ENCODE measurements around the gene POU2AF2.

Gene POU2AF2

DNA sequence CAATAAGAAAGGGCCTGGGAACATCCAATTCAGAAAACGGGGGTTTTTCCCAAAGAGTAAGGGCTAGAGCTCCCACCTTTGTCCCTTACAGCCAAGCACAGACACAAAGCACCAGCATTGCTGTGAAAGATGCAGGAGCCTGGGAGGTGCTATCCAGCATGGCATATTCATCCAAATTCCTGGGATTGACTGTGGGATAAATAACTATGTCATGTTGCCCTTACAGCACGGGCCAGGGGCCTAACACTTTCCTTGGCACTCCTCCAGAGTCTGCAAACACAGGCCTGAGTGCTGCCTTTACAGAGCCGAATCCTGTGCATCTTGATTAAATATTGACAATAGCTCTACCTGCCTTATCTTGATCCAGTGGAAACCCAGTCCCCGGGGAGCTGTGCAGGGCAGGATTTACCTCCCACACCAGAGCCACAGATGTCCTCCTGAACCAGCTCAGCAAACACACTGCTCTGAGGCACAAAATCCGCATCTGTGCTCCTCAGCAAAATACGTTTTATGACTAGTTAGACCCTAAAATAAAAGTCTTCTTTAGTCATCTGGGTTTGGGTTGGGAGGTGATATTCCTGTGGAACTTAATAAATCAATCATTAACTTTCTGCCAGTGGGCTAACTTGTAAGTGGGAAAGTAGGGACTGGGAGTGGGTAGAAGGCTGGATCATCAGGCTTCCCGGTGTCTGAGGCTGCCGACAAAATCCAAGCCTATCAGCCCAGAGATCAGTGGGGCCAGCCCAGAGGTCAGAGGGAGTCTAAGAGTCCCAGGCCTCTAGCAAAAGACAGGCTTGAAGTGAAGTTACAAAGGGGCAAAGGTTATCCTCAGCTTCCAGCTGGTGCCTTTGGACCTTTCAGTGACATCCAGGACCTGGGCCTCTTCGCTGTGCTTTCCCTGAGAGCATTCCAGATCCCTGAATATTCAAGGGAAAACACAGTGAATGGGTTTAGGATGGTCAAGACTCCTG, 89.3 kb downstream of the POU2AF2 start:
- no peak for DNase-seq

DNA sequence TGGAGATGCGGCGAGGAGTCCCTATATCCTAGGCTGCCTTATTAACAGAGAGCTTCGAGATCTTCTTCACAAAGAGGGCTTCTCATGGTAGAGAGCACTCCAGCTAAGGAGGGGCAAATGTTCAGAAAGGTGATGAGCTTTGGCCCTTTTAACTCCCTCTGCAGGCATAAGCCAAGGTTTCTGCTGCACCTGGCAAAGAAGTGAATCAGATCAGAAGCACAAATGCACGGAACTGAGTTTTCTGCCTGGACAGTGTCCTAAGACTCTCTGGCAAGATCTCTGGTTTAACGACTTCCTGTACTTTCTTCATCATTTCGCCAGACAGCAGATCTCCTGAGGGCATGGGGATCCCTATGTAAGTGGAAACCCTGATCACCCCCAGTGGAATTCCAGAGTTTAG, 90.0 kb downstream of the POU2AF2 start:
- no peak for DNase-seq

Data from GOT3 (cell line).